ENCODE results near the gene AP3D1. TPM values are rescaled to one million over a fixed set of nuclear protein-coding genes. Genes with fewer than 3 reads are reported as not detected.

Gene AP3D1
- total and polyA plus RNA-seq, 9 of the 15 experiments (the other 6 are each of a cell fraction or from before 2014, with no cell fraction given), result 1.2 to 86.1 (median 35.9) TPM

DNA sequence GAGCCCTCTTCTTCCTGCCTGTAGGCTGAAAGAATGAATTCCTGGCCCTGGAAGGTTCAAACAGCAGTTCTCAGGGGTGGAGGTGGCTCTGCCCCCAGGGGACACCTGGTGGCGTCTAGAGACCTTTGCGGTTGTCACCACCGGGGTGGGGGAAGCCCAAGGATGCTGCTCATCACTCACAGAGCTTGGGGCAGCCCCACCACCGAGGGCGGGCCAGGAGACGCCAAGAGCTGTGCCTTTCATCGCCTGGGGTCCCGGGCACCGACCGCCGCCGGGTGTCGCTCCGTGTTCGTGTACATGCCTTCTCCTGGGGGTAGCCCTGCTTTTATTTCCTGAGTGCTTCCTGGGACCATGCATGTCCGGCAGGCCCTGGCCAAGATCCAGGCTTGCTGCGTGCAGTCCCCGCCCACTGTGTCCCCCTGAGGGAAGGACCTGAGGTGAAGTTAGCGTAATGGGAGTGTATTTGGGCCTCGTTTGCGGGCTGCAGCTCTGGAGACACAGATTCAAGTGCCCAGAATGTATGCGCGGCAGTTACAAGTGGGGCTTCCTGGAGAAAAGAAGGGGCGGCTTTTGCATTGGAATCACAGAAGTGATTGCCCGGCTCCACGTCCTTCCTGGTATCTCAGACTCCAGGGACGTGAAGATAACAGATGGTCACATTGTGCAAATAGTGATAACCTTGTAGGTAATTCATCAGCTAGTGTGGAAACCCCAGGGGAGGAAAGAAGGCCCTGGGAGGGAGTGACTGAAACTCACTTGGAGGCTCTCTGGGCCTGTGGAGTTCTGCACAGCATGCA is 20.2 kb upstream of the AP3D1 start (continued):
- TF ChIP-seq, protein P1, sequence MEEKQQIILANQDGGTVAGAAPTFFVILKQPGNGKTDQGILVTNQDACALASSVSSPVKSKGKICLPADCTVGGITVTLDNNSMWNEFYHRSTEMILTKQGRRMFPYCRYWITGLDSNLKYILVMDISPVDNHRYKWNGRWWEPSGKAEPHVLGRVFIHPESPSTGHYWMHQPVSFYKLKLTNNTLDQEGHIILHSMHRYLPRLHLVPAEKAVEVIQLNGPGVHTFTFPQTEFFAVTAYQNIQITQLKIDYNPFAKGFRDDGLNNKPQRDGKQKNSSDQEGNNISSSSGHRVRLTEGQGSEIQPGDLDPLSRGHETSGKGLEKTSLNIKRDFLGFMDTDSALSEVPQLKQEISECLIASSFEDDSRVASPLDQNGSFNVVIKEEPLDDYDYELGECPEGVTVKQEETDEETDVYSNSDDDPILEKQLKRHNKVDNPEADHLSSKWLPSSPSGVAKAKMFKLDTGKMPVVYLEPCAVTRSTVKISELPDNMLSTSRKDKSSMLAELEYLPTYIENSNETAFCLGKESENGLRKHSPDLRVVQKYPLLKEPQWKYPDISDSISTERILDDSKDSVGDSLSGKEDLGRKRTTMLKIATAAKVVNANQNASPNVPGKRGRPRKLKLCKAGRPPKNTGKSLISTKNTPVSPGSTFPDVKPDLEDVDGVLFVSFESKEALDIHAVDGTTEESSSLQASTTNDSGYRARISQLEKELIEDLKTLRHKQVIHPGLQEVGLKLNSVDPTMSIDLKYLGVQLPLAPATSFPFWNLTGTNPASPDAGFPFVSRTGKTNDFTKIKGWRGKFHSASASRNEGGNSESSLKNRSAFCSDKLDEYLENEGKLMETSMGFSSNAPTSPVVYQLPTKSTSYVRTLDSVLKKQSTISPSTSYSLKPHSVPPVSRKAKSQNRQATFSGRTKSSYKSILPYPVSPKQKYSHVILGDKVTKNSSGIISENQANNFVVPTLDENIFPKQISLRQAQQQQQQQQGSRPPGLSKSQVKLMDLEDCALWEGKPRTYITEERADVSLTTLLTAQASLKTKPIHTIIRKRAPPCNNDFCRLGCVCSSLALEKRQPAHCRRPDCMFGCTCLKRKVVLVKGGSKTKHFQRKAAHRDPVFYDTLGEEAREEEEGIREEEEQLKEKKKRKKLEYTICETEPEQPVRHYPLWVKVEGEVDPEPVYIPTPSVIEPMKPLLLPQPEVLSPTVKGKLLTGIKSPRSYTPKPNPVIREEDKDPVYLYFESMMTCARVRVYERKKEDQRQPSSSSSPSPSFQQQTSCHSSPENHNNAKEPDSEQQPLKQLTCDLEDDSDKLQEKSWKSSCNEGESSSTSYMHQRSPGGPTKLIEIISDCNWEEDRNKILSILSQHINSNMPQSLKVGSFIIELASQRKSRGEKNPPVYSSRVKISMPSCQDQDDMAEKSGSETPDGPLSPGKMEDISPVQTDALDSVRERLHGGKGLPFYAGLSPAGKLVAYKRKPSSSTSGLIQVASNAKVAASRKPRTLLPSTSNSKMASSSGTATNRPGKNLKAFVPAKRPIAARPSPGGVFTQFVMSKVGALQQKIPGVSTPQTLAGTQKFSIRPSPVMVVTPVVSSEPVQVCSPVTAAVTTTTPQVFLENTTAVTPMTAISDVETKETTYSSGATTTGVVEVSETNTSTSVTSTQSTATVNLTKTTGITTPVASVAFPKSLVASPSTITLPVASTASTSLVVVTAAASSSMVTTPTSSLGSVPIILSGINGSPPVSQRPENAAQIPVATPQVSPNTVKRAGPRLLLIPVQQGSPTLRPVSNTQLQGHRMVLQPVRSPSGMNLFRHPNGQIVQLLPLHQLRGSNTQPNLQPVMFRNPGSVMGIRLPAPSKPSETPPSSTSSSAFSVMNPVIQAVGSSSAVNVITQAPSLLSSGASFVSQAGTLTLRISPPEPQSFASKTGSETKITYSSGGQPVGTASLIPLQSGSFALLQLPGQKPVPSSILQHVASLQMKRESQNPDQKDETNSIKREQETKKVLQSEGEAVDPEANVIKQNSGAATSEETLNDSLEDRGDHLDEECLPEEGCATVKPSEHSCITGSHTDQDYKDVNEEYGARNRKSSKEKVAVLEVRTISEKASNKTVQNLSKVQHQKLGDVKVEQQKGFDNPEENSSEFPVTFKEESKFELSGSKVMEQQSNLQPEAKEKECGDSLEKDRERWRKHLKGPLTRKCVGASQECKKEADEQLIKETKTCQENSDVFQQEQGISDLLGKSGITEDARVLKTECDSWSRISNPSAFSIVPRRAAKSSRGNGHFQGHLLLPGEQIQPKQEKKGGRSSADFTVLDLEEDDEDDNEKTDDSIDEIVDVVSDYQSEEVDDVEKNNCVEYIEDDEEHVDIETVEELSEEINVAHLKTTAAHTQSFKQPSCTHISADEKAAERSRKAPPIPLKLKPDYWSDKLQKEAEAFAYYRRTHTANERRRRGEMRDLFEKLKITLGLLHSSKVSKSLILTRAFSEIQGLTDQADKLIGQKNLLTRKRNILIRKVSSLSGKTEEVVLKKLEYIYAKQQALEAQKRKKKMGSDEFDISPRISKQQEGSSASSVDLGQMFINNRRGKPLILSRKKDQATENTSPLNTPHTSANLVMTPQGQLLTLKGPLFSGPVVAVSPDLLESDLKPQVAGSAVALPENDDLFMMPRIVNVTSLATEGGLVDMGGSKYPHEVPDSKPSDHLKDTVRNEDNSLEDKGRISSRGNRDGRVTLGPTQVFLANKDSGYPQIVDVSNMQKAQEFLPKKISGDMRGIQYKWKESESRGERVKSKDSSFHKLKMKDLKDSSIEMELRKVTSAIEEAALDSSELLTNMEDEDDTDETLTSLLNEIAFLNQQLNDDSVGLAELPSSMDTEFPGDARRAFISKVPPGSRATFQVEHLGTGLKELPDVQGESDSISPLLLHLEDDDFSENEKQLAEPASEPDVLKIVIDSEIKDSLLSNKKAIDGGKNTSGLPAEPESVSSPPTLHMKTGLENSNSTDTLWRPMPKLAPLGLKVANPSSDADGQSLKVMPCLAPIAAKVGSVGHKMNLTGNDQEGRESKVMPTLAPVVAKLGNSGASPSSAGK (IDR thresholded peaks at IDR 0.05), result no peak
- TF ChIP-seq, protein P2, sequence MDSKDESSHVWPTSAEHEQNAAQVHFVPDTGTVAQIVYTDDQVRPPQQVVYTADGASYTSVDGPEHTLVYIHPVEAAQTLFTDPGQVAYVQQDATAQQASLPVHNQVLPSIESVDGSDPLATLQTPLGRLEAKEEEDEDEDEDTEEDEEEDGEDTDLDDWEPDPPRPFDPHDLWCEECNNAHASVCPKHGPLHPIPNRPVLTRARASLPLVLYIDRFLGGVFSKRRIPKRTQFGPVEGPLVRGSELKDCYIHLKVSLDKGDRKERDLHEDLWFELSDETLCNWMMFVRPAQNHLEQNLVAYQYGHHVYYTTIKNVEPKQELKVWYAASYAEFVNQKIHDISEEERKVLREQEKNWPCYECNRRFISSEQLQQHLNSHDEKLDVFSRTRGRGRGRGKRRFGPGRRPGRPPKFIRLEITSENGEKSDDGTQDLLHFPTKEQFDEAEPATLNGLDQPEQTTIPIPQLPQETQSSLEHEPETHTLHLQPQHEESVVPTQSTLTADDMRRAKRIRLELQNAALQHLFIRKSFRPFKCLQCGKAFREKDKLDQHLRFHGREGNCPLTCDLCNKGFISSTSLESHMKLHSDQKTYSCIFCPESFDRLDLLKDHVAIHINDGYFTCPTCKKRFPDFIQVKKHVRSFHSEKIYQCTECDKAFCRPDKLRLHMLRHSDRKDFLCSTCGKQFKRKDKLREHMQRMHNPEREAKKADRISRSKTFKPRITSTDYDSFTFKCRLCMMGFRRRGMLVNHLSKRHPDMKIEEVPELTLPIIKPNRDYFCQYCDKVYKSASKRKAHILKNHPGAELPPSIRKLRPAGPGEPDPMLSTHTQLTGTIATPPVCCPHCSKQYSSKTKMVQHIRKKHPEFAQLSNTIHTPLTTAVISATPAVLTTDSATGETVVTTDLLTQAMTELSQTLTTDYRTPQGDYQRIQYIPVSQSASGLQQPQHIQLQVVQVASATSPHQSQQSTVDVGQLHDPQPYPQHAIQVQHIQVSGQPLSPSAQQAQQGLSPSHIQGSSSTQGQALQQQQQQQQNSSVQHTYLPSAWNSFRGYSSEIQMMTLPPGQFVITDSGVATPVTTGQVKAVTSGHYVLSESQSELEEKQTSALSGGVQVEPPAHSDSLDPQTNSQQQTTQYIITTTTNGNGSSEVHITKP (IDR thresholded peaks at IDR 0.05; ENCODE audit: partially characterized antibody), result peak; percentile 55
- TF ChIP-seq CHD4 (IDR thresholded peaks at IDR 0.05; ENCODE audit: insufficient read depth, insufficient replicate concordance, low read depth, low read length, poor library complexity, severe bottlenecking) (no peak), ZNF134 (CRISPR knock-in tag; conservative IDR thresholded peaks at IDR 0.05) (no peak), ZNF584 (CRISPR knock-in tag; IDR thresholded peaks at IDR 0.05; ENCODE audit: low read depth) (no peak), RAD21 (CRISPR knock-in tag; conservative IDR thresholded peaks at IDR 0.05 in 1 of 2, IDR thresholded peaks at IDR 0.05 in 1 of 2) (0 out of 4 replicates have a peak, but pooled peaks have one; percentile 6 to 16), NFE2L1 (tag; IDR thresholded peaks at IDR 0.05; ENCODE audit: borderline replicate concordance, low read depth) (no peak), KDM1A (IDR thresholded peaks at IDR 0.05) (peak; percentile 93 to 95), RNF2 (IDR thresholded peaks at IDR 0.05) (no peak), STAT5A (IDR thresholded peaks at IDR 0.05; ENCODE audit: borderline replicate concordance, low read length) (peak; percentile 75)
- TF ChIP-seq, protein P3, sequence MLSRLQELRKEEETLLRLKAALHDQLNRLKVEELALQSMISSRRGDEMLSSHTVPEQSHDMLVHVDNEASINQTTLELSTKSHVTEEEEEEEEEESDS (CRISPR knock-in tag; IDR thresholded peaks at IDR 0.05), result no peak
